ENCODE results near the gene FHL3. TPM values are rescaled to one million over a fixed set of nuclear protein-coding genes. Genes with fewer than 3 reads are reported as not detected.

FHL3 gene
- polyA plus RNA-seq, 2 donors: 8.3 to 13.7 TPM

GRCh38 chr1:38045401-38046332, 40.4 kb upstream of the FHL3 start:
- 2 to 3% methylated on average over 83 to 115 of the region's 115 CpGs for WGBS, 2 donors
- H3K27ac ChIP-seq (ENCODE audit: low read depth in 2 of 2, low read length in 1 of 2): no peak overlapping the region
- peak overlapping the region; percentile 57 to 58 for H3K4me3 ChIP-seq (ENCODE audit: low read depth in 1 of 2, low read length in 2 of 2)
- H3K9me3 ChIP-seq (ENCODE audit: control insufficient read depth in 2 of 2, insufficient read depth in 1 of 2, low read depth in 1 of 2, low read length in 1 of 2): no peaks in the 10 kb centered on the region
- no peaks in the 10 kb centered on the region for H3K36me3 ChIP-seq (ENCODE audit: control insufficient read depth in 2 of 2, insufficient read depth in 2 of 2, low read length in 1 of 2)
- H3K4me1 ChIP-seq (ENCODE audit: control insufficient read depth in 2 of 2, insufficient read depth in 2 of 2, low read length in 1 of 2): peaks cover 6 to 13% of the 10 kb centered on the region in 2 donors
- H3K27me3 ChIP-seq (ENCODE audit: control insufficient read depth in 1 of 2, insufficient read depth in 2 of 2, low read length in 2 of 2): no peaks in the 10 kb centered on the region

DNA sequence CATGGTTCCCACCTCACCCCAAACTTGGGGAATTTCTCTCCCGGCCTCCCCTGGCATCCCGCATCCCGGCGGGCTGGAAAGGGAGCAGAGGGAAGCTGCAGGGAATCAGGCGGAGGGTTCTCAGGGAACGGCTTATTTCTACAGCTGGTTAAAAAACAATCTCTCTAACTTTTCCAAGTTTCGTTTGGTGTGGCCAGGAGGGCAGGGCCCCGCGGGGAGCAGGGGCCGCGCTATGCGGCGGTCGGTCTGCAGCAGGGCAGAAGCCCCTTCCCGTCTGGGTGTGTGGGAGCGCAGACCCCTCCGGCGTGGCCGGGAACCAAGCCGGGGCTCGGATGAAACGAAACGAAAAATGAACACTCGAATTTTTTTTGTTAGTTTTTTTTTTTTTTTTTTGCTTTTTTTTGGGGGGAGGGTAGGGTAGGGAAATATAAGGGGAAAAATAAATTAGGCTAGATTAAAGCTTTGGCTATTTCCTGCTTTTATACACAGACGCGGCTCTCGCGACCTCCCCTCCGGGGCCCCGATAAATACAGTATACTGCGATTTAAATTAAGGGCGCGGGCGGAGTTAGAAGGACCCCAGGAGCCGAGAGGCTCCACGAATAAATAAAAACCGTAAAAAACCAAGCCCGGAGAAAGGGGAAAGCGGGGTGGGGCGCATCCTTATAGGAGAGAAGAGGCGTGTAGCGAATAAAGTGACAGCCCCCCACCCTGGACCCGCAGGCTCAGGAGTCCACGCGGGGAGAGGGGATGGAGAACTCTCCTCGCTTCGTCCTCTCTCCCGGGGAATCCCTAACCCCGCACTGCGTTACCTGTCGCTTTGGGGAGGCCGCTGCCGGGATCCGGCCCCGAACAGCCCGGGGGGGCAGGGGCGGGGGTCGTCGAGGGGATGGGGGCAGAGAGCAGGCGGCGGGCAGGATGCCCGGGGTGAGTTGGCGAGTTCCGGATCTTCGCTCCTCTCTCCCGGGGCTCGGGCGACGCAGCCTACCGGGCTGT, 39.2 kb upstream of the FHL3 start:
- H3K9me3 ChIP-seq (ENCODE audit: control insufficient read depth in 2 of 2, insufficient read depth in 1 of 2, low read depth in 1 of 2, low read length in 1 of 2): no peaks in the 10 kb centered on the region
- peak overlapping the region; percentile 27 to 58 for H3K4me3 ChIP-seq (ENCODE audit: low read depth in 1 of 2, low read length in 2 of 2)
- 4 to 5% methylated on average over 69 to 70 of the region's 70 CpGs for WGBS, 2 donors
- no peaks in the 10 kb centered on the region for H3K27me3 ChIP-seq (ENCODE audit: control insufficient read depth in 1 of 2, insufficient read depth in 2 of 2, low read length in 2 of 2)
- H3K27ac ChIP-seq (ENCODE audit: low read depth in 2 of 2, low read length in 1 of 2): no peak overlapping the region
- no peaks in the 10 kb centered on the region for H3K36me3 ChIP-seq (ENCODE audit: control insufficient read depth in 2 of 2, insufficient read depth in 2 of 2, low read length in 1 of 2)
- H3K4me1 ChIP-seq (ENCODE audit: control insufficient read depth in 2 of 2, insufficient read depth in 2 of 2, low read length in 1 of 2): peaks cover 6 to 13% of the 10 kb centered on the region in 2 donors

DNA sequence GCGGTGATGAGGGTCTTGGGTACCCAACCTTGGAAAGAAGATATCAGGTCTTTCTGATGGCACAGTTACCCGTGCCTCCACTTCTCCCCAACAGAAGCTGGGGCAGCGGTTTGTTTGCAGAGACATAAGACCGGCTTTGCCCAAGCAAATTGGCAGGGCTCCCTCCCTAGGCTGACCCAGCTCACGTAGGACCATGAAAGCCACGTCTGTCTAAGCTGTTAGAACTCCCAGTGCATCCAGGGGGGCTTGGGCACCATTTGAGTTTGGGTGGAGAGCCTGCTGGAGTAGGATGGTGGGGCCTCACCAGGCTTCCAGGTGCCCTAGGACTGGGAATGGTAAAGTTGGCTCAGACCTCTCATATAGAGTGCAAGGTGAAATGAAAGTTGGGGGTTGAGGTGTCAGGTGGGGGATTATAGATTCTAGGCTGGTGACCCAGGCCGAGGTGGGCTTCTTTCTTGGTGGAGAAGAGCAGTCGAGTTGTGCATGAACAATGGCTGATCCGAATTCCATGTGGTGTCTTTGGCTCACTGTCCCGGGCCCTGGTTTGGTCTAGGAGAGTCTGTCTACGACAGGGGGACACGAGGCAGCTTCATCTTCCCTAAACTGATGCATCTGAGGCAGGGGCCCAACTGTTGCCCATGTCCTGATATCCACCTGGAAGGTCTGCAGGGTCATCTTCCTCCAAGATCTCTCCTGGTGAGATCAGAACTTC, 37.9 kb upstream of the FHL3 start:
- Histone ChIP-seq H3K36me3 (ENCODE audit: control insufficient read depth in 2 of 2, insufficient read depth in 2 of 2, low read length in 1 of 2) (no peaks in the 10 kb centered on the region), H3K4me3 (ENCODE audit: low read depth in 1 of 2, low read length in 2 of 2) (no peak overlapping the region), H3K9me3 (ENCODE audit: control insufficient read depth in 2 of 2, insufficient read depth in 1 of 2, low read depth in 1 of 2, low read length in 1 of 2) (no peaks in the 10 kb centered on the region), H3K4me1 (ENCODE audit: control insufficient read depth in 2 of 2, insufficient read depth in 2 of 2, low read length in 1 of 2) (peaks cover 8 to 12% of the 10 kb centered on the region in 2 donors), H3K27ac (ENCODE audit: low read depth in 2 of 2, low read length in 1 of 2) (no peak overlapping the region), H3K27me3 (ENCODE audit: control insufficient read depth in 1 of 2, insufficient read depth in 2 of 2, low read length in 2 of 2) (no peaks in the 10 kb centered on the region)
- WGBS, 2 donors: 81 to 85% methylated on average over 12 of the region's 12 CpGs

DNA sequence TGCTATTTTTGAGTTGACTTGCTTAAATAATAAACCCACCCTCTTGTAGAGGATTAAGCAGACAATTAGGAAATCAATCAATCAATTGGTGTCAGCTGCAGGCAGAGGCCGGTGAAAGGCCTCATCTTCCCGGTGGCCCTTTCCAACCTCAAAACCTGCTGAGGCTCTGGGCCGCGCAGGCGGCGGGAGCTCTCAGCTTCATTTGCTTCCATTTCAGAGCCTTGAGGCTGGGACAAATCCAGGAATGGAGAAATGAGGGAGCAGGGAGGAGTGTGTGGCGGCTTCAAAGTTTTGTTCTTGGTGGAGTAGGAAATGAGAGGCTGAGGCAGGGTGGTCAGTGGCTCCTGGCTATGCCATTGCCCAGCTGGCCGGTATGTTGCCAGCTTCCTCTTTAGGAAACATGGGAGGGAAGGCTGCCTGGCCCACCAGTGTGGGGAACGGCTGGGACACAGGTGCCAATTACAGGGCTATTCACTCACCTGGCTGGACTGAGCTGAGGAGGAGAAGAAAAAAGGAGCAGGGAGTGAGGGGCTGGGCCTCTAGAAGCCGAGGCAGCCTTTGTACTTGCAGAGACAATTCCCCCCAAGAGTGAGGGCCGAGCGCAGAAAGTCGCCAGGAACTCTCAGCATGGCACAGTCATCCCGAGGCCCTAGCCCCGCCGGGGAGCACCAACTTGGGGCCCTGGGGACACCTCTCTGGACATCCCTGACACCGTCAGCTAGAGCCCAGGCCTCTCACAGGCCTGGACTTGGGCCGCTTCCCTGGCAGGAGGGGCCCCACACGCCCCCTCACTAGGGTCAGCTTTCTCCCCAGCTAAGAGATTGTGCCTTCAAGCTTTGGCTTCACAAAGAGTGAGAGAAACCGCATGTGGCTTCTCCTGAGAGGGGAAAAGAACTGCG, 36.9 kb upstream of the FHL3 start:
- no peak overlapping the region for H3K4me3 ChIP-seq (ENCODE audit: low read depth in 1 of 2, low read length in 2 of 2)
- H3K27me3 ChIP-seq (ENCODE audit: control insufficient read depth in 1 of 2, insufficient read depth in 2 of 2, low read length in 2 of 2): no peaks in the 10 kb centered on the region
- H3K36me3 ChIP-seq (ENCODE audit: control insufficient read depth in 2 of 2, insufficient read depth in 2 of 2, low read length in 1 of 2): no peaks in the 10 kb centered on the region
- H3K4me1 ChIP-seq (ENCODE audit: control insufficient read depth in 2 of 2, insufficient read depth in 2 of 2, low read length in 1 of 2): peaks cover 8 to 9% of the 10 kb centered on the region in 2 donors
- WGBS, 2 donors: 82 to 83% methylated on average over 21 of the region's 21 CpGs
- no peaks in the 10 kb centered on the region for H3K9me3 ChIP-seq (ENCODE audit: control insufficient read depth in 2 of 2, insufficient read depth in 1 of 2, low read depth in 1 of 2, low read length in 1 of 2)
- no peak overlapping the region for H3K27ac ChIP-seq (ENCODE audit: low read depth in 2 of 2, low read length in 1 of 2)

DNA sequence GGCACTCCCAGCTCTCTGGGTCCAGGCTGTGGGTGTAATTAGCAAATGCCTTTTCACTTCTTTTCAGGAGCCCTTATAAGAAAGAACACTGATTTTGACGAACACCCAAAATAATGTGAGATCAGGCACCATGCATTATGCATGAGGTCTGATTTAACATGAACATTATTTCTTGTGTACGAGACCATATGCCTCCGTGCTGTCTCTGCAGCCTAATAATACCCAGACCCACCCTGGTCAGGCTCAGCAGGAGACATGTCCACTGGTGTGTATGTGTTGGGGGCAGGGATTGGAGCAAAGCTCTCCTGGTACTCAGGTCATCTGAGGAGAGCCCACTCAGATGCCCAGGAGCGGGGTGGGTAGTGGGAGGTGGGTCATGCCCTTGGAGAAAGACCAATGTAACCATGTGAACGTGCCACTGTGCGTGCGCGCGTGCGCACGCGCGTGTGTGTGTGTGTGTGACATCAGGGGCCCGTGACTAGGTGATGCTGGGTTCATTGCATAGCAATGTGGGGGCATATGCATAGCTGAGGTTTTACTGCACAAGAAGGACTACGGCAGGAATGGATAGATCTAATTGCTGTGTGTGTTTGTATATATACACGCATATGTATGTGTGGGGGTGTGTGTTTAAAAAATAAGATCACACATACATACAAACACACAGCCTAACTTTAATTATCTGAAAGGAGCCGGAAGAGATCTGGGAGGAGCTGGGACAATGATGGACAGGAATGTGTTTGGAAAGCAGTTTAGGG, 34.2 kb upstream of the FHL3 start:
- 88 to 92% methylated on average over 17 of the region's 17 CpGs for WGBS, 2 donors
- peaks cover 3 to 4% of the 10 kb centered on the region in 2 donors for H3K4me1 ChIP-seq (ENCODE audit: control insufficient read depth in 2 of 2, insufficient read depth in 2 of 2, low read length in 1 of 2)

DNA sequence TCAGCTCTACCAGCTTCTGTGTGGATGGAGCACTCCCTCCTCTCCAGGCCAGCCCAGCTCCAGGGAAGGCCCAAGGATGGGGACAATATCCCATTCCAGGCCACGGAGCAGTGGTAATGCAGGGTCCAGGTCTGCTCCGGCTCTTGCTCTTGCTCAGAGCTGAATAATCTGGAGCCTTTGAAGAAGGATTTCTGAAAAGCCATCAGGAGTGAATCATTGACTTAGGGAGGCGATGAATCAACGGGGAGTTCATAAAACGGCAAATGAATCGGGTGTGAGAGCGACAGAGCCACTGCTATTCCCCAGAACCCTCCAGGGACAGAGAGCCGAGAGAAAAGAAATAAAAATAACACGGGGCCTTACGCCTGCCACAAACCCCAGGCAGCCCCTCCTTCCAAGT, 33.5 kb upstream of the FHL3 start:
- Histone ChIP-seq H3K27me3 (ENCODE audit: control insufficient read depth in 1 of 2, insufficient read depth in 2 of 2, low read length in 2 of 2) (no peaks in the 10 kb centered on the region), H3K27ac (ENCODE audit: low read depth in 2 of 2, low read length in 1 of 2) (peak overlapping the region; percentile 38 to 43), H3K4me1 (ENCODE audit: control insufficient read depth in 2 of 2, insufficient read depth in 2 of 2, low read length in 1 of 2) (peaks cover 3 to 4% of the 10 kb centered on the region in 2 donors), H3K36me3 (ENCODE audit: control insufficient read depth in 2 of 2, insufficient read depth in 2 of 2, low read length in 1 of 2) (no peaks in the 10 kb centered on the region), H3K4me3 (ENCODE audit: low read depth in 1 of 2, low read length in 2 of 2) (no peak overlapping the region), H3K9me3 (ENCODE audit: control insufficient read depth in 2 of 2, insufficient read depth in 1 of 2, low read depth in 1 of 2, low read length in 1 of 2) (no peaks in the 10 kb centered on the region)
- WGBS, 2 donors: 55 to 65% methylated on average over 10 of the region's 10 CpGs

More for the DNA sequence above, 34.2 kb upstream of the FHL3 start:
- no peak overlapping the region for H3K4me3 ChIP-seq (ENCODE audit: low read depth in 1 of 2, low read length in 2 of 2)
- H3K27ac ChIP-seq (ENCODE audit: low read depth in 2 of 2, low read length in 1 of 2): peak overlapping the region in 1 of 2 donors; percentile 43
- no peaks in the 10 kb centered on the region for H3K9me3 ChIP-seq (ENCODE audit: control insufficient read depth in 2 of 2, insufficient read depth in 1 of 2, low read depth in 1 of 2, low read length in 1 of 2)
- H3K36me3 ChIP-seq (ENCODE audit: control insufficient read depth in 2 of 2, insufficient read depth in 2 of 2, low read length in 1 of 2): no peaks in the 10 kb centered on the region
- no peaks in the 10 kb centered on the region for H3K27me3 ChIP-seq (ENCODE audit: control insufficient read depth in 1 of 2, insufficient read depth in 2 of 2, low read length in 2 of 2)

GRCh38 chr1:38037221-38037939, 32.1 kb upstream of the FHL3 start:
- Histone ChIP-seq H3K4me3 (ENCODE audit: low read depth in 1 of 2, low read length in 2 of 2) (no peak overlapping the region), H3K4me1 (ENCODE audit: control insufficient read depth in 2 of 2, insufficient read depth in 2 of 2, low read length in 1 of 2) (peaks cover 3 to 4% of the 10 kb centered on the region in 2 donors), H3K27me3 (ENCODE audit: control insufficient read depth in 1 of 2, insufficient read depth in 2 of 2, low read length in 2 of 2) (no peaks in the 10 kb centered on the region), H3K36me3 (ENCODE audit: control insufficient read depth in 2 of 2, insufficient read depth in 2 of 2, low read length in 1 of 2) (no peaks in the 10 kb centered on the region), H3K9me3 (ENCODE audit: control insufficient read depth in 2 of 2, insufficient read depth in 1 of 2, low read depth in 1 of 2, low read length in 1 of 2) (no peaks in the 10 kb centered on the region), H3K27ac (ENCODE audit: low read depth in 2 of 2, low read length in 1 of 2) (no peak overlapping the region)
- 54 to 55% methylated on average over 5 of the region's 5 CpGs for WGBS, 2 donors

DNA sequence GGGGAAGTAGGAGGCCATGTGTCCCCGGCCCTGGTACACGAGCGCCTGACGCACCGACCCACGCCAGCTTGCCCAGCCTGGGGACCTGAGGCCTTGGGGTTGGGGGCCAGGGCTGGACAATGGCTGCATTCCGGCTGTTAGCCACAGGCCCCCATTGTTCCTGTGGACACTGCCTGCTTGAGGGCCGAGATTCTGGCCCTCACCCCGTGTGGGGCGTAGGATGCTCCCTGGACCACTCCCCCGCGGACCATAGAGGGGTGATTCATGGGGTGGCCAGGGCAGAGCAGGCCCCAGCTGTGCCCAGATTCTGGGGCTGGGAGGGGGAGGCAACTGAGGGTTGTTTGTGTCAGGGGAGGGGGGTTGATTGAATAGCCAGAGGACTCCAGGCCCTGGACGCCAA, 29.6 kb upstream of the FHL3 start:
- Histone ChIP-seq H3K36me3 (ENCODE audit: control insufficient read depth in 2 of 2, insufficient read depth in 2 of 2, low read length in 1 of 2) (no peaks in the 10 kb centered on the region), H3K9me3 (ENCODE audit: control insufficient read depth in 2 of 2, insufficient read depth in 1 of 2, low read depth in 1 of 2, low read length in 1 of 2) (no peaks in the 10 kb centered on the region), H3K4me3 (ENCODE audit: low read depth in 1 of 2, low read length in 2 of 2) (no peak overlapping the region), H3K27ac (ENCODE audit: low read depth in 2 of 2, low read length in 1 of 2) (no peak overlapping the region), H3K27me3 (ENCODE audit: control insufficient read depth in 1 of 2, insufficient read depth in 2 of 2, low read length in 2 of 2) (no peaks in the 10 kb centered on the region), H3K4me1 (ENCODE audit: control insufficient read depth in 2 of 2, insufficient read depth in 2 of 2, low read length in 1 of 2) (peaks cover 11 to 16% of the 10 kb centered on the region in 2 donors)
- WGBS, 2 donors: 93 to 94% methylated on average over 13 of the region's 13 CpGs

All from esophagus (tissue), 2 donors.